ENCODE measurements around the gene GARS1. TPM values are rescaled to one million over a fixed set of nuclear protein-coding genes. Genes with fewer than 3 reads are reported as not detected.

GARS1 gene, protein sequence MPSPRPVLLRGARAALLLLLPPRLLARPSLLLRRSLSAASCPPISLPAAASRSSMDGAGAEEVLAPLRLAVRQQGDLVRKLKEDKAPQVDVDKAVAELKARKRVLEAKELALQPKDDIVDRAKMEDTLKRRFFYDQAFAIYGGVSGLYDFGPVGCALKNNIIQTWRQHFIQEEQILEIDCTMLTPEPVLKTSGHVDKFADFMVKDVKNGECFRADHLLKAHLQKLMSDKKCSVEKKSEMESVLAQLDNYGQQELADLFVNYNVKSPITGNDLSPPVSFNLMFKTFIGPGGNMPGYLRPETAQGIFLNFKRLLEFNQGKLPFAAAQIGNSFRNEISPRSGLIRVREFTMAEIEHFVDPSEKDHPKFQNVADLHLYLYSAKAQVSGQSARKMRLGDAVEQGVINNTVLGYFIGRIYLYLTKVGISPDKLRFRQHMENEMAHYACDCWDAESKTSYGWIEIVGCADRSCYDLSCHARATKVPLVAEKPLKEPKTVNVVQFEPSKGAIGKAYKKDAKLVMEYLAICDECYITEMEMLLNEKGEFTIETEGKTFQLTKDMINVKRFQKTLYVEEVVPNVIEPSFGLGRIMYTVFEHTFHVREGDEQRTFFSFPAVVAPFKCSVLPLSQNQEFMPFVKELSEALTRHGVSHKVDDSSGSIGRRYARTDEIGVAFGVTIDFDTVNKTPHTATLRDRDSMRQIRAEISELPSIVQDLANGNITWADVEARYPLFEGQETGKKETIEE
- 10 to 100 TPM; 33.1 to 85.6 (median 75.2) TPM for polyA plus RNA-seq

GRCh38 chr7:30594540-30595435 is at the start of gene GARS1:
Gene GARS1 (plus strand): TSS chr7:30594878. CDS start chr7:30594922, 44 bp downstream.
- DNase-seq: peak; percentile 87 to 90 (median 89)
- Mint-ChIP-seq H3K36me3 (peaks cover 0 to 6% (median 0%) of the 10 kb centered on the region in 3 donors), H3K27ac (peak within 1 kb of the TSS; percentile 99 to 100 (median 100)), H3K9me3 (no peaks in the 10 kb centered on the region), H3K4me1 (peaks cover 48 to 76% of the 10 kb centered on the region in 2 donors), H3K4me3 (peak within 1 kb of the TSS; percentile 96 to 99 (median 98)), H3K27me3 (ENCODE audit: low read depth in 3 of 3) (peaks cover 6 to 22% (median 21%) of the 10 kb centered on the region in 3 donors)

DNA sequence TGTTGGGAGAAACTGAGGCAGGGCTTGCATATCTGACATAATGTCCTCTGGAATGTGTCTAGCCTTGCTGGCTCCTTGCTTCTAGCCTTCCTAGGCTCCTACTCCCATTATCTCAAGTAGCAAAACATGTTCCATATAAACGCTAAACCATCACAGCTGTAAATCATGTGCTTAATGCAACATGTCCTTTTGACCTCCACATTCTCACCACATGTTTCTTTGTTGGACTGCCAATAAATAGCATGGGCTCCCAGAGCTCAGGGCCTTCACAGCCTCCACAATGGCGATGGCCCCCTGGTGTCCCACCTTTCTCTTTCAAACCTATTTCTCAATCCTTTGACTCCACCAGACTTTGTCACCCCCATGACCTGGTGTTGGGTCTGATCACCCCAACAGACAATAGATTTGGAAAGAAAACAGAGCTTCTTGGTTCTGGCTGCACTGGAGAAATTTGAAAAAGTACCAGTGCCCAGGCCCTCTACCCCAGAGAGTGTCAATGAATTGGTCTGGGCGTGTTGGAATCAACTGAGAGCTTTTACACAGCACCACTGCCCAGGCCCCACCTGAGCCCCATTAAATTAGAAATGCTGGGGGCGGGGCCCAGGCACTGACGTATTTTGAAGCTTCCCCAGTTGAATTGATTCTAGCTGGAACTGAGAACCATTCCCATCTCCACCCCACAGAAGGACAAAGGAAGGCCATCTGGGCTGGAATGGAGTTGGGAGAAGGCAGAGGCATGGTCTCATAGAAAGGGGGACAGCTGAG is 48.7 kb upstream of the GARS1 start:
- peaks cover 0 to 1% (median 0%) of the 10 kb centered on the region in 6 donors for H3K9me3 Mint-ChIP-seq
- DNase-seq: no peak
- H3K4me3 Mint-ChIP-seq: no peak overlapping the region
- H3K4me1 Mint-ChIP-seq: peaks cover 0 to 3% of the 10 kb centered on the region in 2 donors
- peaks cover 17 to 24% (median 20%) of the 10 kb centered on the region in 3 donors for H3K36me3 Mint-ChIP-seq
- no peak overlapping the region for H3K27ac Mint-ChIP-seq
- peaks cover 0 to 2% (median 0%) of the 10 kb centered on the region in 3 donors for H3K27me3 Mint-ChIP-seq (ENCODE audit: low read depth in 3 of 3)

DNA sequence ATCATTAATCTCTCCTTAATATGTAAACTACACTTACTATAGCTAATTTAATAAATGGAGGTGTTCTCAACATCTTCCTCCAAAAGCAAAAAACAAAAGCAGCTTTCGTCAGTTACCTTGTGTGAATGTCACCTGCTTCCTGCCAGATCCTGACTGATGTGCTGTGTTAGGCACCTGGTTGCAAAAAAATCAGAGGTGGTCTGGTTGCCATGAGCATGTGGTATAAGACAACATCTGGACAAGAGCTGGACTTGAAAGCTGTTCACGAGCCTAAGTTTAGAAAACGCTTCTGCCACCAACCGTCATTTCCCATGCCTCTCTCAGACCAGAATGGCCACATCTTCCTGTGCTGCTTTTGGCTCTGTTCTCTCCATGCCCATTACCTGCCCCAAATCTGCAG is 48.1 kb upstream of the GARS1 start:
- Mint-ChIP-seq H3K4me3 (no peak overlapping the region), H3K27ac (no peak overlapping the region), H3K4me1 (peaks cover 0 to 3% of the 10 kb centered on the region in 2 donors), H3K27me3 (ENCODE audit: low read depth in 3 of 3) (peaks cover 0 to 2% (median 0%) of the 10 kb centered on the region in 3 donors), H3K36me3 (peaks cover 17 to 29% (median 20%) of the 10 kb centered on the region in 3 donors), H3K9me3 (peaks cover 0 to 1% (median 0%) of the 10 kb centered on the region in 6 donors)
- no peak for DNase-seq

- peaks cover 0 to 3% (median 0%) of the 10 kb centered on the region in 6 donors for H3K9me3 Mint-ChIP-seq
- no peak overlapping the region for H3K4me3 Mint-ChIP-seq
- H3K4me1 Mint-ChIP-seq: peaks cover 0 to 3% of the 10 kb centered on the region in 2 donors
- peak; percentile 7 to 13 (median 8) for DNase-seq
- peaks cover 13 to 29% (median 14%) of the 10 kb centered on the region in 3 donors for H3K36me3 Mint-ChIP-seq
- no peaks in the 10 kb centered on the region for H3K27me3 Mint-ChIP-seq (ENCODE audit: low read depth in 3 of 3)
- no peak overlapping the region for H3K27ac Mint-ChIP-seq
Measured at GRCh38 chr7:30548845-30549244, 45.8 kb upstream of the GARS1 start.

GRCh38 chr7:30549931-30550493 is 44.7 kb upstream of the GARS1 start:
- peaks cover 0 to 3% (median 0%) of the 10 kb centered on the region in 6 donors for H3K9me3 Mint-ChIP-seq
- H3K27ac Mint-ChIP-seq: peak overlapping the region in 1 of 6 donors; percentile 49

GRCh38 chr7:30552330-30552729 is 42.3 kb upstream of the GARS1 start:
- no peak overlapping the region for H3K27ac Mint-ChIP-seq
- peaks cover 0 to 2% (median 0%) of the 10 kb centered on the region in 6 donors for H3K9me3 Mint-ChIP-seq
- peaks cover 3 to 24% (median 6%) of the 10 kb centered on the region in 3 donors for H3K36me3 Mint-ChIP-seq
- no peak overlapping the region for H3K4me3 Mint-ChIP-seq
- no peaks in the 10 kb centered on the region for H3K4me1 Mint-ChIP-seq
- DNase-seq: no peak
- peaks cover 0 to 2% (median 0%) of the 10 kb centered on the region in 3 donors for H3K27me3 Mint-ChIP-seq (ENCODE audit: low read depth in 3 of 3)

More at GRCh38 chr7:30549931-30550493, 44.7 kb upstream of the GARS1 start:
- H3K27me3 Mint-ChIP-seq (ENCODE audit: low read depth in 3 of 3): no peaks in the 10 kb centered on the region
- peaks cover 6 to 29% (median 7%) of the 10 kb centered on the region in 3 donors for H3K36me3 Mint-ChIP-seq
- H3K4me1 Mint-ChIP-seq: no peaks in the 10 kb centered on the region
- DNase-seq: no peak
- no peak overlapping the region for H3K4me3 Mint-ChIP-seq

GRCh38 chr7:30553141-30553540 is 41.5 kb upstream of the GARS1 start:
- Mint-ChIP-seq H3K4me3 (no peak overlapping the region), H3K9me3 (peaks cover 0 to 2% (median 0%) of the 10 kb centered on the region in 6 donors), H3K27me3 (ENCODE audit: low read depth in 3 of 3) (peaks cover 0 to 2% (median 0%) of the 10 kb centered on the region in 3 donors), H3K36me3 (peaks cover 3 to 24% (median 6%) of the 10 kb centered on the region in 3 donors), H3K4me1 (no peaks in the 10 kb centered on the region), H3K27ac (no peak overlapping the region)
- DNase-seq: no peak

GRCh38 chr7:30553546-30553945 is 41.1 kb upstream of the GARS1 start:
- no peak overlapping the region for H3K27ac Mint-ChIP-seq
- no peaks in the 10 kb centered on the region for H3K4me1 Mint-ChIP-seq
- H3K9me3 Mint-ChIP-seq: peaks cover 0 to 2% (median 0%) of the 10 kb centered on the region in 6 donors
- H3K36me3 Mint-ChIP-seq: peaks cover 3 to 24% (median 6%) of the 10 kb centered on the region in 3 donors
- H3K4me3 Mint-ChIP-seq: no peak overlapping the region
- no peak for DNase-seq
- peaks cover 0 to 2% (median 0%) of the 10 kb centered on the region in 3 donors for H3K27me3 Mint-ChIP-seq (ENCODE audit: low read depth in 3 of 3)

DNA sequence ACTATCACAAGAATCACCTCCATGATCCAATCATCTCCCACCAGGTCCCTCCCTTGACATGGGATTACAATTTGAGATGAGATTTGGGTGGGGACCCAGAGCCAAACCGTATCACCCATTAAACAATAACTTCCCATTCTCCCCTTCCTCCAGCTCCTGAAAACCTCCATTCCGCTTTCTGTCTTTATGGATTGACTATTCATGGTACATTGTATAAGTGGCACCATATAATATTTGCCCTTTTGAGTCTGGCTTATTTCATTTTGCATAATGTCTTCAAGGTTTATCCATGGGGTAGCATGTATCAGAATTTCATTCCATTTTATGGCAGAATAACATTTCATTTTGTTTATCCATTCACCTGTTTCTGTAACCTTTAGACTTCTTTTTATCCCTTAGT is 39.2 kb upstream of the GARS1 start:
- Mint-ChIP-seq H3K27ac (no peak overlapping the region), H3K9me3 (peaks cover 0 to 2% (median 0%) of the 10 kb centered on the region in 6 donors), H3K36me3 (peaks cover 0 to 7% (median 3%) of the 10 kb centered on the region in 3 donors), H3K27me3 (ENCODE audit: low read depth in 3 of 3) (peaks cover 0 to 2% (median 0%) of the 10 kb centered on the region in 3 donors), H3K4me3 (no peak overlapping the region), H3K4me1 (no peaks in the 10 kb centered on the region)
- no peak for DNase-seq

DNA sequence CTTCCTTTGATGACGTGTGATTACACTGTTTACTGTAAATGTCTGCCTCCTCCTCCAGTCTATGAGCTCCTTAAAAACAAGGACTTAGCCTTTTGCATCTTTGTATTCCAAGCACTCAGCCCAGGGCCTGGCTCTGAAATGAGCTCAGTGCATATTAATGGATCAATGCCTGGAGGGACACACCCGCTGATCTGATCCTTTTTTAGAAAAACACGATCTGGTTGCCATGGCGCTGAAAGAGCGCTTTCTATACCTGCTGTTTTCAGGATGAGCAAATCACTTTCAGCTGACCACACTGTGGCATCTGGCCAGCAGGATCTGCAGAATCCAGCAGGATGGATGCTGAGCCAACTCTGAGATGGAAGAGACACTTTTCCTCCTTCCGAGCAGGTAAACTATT is 37.8 kb upstream of the GARS1 start:
- H3K27me3 Mint-ChIP-seq (ENCODE audit: low read depth in 3 of 3): peaks cover 0 to 2% (median 0%) of the 10 kb centered on the region in 3 donors
- H3K4me3 Mint-ChIP-seq: no peak overlapping the region
- DNase-seq: no peak
- peaks cover 0 to 2% (median 0%) of the 10 kb centered on the region in 6 donors for H3K9me3 Mint-ChIP-seq
- peaks cover 1 to 8% (median 8%) of the 10 kb centered on the region in 3 donors for H3K36me3 Mint-ChIP-seq
- H3K4me1 Mint-ChIP-seq: no peaks in the 10 kb centered on the region
- no peak overlapping the region for H3K27ac Mint-ChIP-seq

- H3K27ac Mint-ChIP-seq: no peak overlapping the region
Measured at GRCh38 chr7:30557245-30557644, 37.4 kb upstream of the GARS1 start.

DNA sequence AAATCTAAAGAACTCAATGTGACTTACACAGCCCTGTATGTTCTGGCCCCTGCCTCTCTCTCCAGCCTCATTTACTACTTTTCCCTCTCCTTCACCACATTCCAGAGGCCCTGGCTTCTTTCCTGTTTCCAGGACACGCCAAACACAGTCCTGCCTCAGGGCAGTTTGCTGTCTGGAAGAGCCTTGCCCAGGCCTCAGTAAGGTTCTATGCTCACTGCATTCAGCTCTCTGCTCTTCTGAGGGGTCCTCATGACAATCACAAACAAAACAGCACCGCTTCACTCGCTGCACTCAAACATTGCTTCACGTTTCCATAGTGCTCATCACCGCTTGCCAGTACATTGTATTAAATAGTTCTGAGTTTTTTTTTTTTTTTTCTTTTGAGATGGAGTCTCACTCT is 35.1 kb upstream of the GARS1 start:
- peaks cover 0 to 2% (median 0%) of the 10 kb centered on the region in 3 donors for H3K27me3 Mint-ChIP-seq (ENCODE audit: low read depth in 3 of 3)
- H3K9me3 Mint-ChIP-seq: no peaks in the 10 kb centered on the region
- H3K27ac Mint-ChIP-seq: no peak overlapping the region
- H3K4me1 Mint-ChIP-seq: no peaks in the 10 kb centered on the region
- no peak overlapping the region for H3K4me3 Mint-ChIP-seq
- peaks cover 13 to 26% (median 18%) of the 10 kb centered on the region in 3 donors for H3K36me3 Mint-ChIP-seq
- no peak for DNase-seq

More at GRCh38 chr7:30557245-30557644, 37.4 kb upstream of the GARS1 start:
- Mint-ChIP-seq H3K4me1 (no peaks in the 10 kb centered on the region), H3K27me3 (ENCODE audit: low read depth in 3 of 3) (peaks cover 0 to 2% (median 0%) of the 10 kb centered on the region in 3 donors), H3K36me3 (peaks cover 5 to 10% (median 8%) of the 10 kb centered on the region in 3 donors), H3K9me3 (no peaks in the 10 kb centered on the region), H3K4me3 (no peak overlapping the region)
- no peak for DNase-seq

All from immature natural killer cell (primary cell).